GM12873 (cell line): ENCODE measurements around the gene TSSC4.

Experiments
- CTCF ChIP-seq: IDR thresholded peaks from 2 replicates; pipeline ENCODE4 v1.5.1; 2012; ENCODE audit warnings: low read depth, mild to moderate bottlenecking, moderate library complexity, low read length, control low read depth; ENCODE audit not compliant: insufficient read depth; ENCODE audit errors: missing control alignments

TSSC4 gene

DNA sequence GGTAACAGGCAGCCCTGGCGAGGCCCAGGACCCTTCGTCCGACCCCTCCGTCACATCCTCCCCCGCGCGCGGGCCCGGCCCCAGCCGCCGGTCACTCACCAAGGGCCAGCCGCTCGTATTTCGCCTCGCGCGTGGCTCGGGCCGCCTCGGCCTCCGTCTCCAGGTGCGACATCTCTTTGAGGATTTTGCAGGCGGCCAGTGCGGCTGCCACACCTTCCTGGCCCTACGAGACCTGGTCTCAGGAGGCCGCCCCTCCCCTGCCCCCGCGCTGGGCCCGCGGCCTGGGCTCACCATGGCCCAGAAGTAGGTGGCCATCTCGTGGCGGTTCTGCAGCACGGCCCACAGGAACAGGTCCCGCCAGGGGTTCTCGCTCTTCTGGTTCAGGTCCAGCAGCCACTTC, 14.1 kb downstream of the TSSC4 start:
- no peak for TF ChIP-seq CTCF

DNA sequence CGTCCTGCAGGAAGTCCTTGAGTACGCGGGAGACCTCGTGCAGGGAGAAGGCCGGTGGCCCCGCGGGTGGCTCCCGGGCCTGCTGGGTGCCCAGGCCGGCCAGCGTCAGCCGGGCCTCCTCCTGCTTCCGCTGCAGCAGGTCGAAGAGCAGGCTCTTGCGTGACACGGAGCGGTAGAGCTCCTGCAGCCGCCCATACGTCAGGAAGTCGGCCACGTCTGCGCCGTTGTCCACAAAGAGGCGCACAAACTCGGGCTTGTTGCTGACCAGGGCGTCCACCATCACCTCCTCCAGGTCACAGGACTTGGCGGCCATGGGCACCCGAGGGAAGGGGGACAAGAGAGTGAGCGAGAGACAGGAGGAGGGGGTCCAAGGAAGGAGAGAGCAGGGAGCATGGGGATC, 14.6 kb downstream of the TSSC4 start:
- no peak for TF ChIP-seq CTCF

DNA sequence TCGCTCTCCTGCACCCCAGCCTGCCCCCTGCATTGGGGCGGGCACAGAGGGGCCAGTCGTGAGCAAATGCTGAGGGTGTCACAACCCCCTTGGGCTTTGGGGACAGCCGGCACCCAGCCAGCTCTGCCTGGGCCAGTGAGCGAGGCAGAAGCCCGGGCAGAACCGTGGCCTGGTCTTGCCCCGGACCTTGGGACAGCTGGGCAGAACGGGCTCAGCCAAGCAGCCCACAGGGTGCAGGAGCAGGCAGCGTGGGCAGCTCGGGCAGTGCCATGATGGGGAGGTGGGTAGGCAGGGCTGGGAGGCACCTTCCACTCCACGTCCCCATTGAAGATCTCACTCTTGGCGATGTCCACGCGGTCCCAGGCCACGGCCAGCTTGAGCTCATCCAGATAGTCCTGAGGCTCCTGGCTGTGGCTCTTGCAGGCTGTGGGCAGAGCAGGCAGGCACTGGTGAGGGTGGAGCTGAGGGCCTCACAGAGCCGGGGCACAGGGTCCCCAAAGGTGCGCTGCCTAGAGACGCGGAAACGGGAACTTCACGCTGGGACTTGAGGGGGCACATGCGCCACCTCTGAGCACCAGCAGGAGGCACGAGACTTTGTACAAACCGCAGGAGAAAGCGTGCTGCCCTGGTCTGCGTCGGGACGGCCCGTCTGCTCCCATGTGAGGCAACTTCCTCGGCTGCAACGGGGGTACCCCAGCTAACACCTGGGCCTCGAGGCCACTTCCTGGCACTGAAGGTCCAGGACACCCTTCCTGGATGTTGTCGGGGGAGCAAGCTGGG, 15.2 kb downstream of the TSSC4 start:
- peak; percentile 40 for TF ChIP-seq CTCF

DNA sequence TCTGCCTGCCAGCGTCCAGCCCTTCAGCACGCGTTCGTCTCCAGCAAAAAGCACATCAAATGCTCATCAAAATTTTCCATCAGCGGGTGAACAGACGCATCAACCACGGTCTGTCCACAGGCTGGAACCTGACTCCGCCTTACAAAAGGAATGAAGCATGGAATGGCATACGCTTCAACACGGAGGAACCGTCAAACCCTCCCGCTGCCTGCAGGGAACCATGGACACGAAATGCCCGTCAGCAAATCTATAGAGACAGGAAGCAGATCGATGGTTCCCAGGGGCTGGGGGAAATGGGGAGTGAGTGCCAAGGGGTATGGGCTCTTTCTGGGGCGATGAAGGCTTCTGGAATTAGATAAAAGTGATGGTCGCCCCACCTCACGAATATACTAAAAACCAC, 16.2 kb downstream of the TSSC4 start:
- TF ChIP-seq CTCF, result no peak

GRCh38 chr11:2417856-2418692, 17.5 kb downstream of the TSSC4 start:
- no peak for TF ChIP-seq CTCF

DNA sequence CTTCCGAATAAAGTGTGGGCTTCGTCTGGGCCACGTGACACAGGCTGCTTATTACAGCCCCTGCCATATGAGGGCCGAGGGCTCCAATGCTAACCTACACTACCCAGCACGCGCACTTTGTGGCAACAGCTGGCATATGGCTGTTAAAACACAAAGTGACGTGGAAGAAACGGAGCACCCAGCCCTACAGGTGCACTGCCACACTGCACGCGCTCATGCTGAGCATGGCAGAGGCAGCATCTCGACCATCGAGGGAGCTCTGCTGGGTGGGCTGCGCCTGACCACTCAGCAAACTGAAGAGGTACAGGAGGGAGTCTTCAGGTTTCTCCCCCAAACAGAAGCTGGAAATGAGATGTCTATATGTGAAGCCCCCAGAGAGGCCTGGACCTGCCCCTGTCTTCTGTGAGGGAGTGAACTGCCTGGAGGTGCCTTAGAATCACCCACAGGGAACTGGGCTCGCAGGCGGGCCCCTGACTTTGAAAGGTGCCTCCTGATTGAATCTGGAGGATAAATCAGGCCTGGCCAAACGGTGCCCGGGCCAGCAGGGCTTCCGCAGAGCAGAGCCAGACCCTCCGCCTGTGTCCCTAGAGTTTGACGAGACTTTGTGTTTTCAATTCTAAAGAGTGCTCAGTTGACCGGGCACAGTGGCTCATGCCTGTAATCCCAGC, 18.3 kb downstream of the TSSC4 start:
- TF ChIP-seq CTCF, result no peak

- peak; percentile 87 for TF ChIP-seq CTCF
Measured at GRCh38 chr11:2419638-2420501, 19.3 kb downstream of the TSSC4 start.
